ENCODE data around the gene GTF2F2.

GRCh38 chr13:45105895-45106294 is 14.4 kb upstream of the GTF2F2 start:
- TF ChIP-seq CTCF (IDR thresholded peaks at IDR 0.05) (no peak), POLR2A (IDR thresholded peaks at IDR 0.05) (no peak)
